HFFc6 (cell line): Measurements from ENCODE around the gene RNF25. TPM values are rescaled to one million over a fixed set of nuclear protein-coding genes. Genes with fewer than 3 reads are reported as not detected.

ENCODE experiments used
- DNase-seq: peaks from one replicate; pipeline ENCODE4 v3.0.0-alpha.2; 2018
- H3K27ac Mint-ChIP-seq: 2 replicates; pipeline ENCODE4 v1.8.0; 2020; ENCODE audit warnings: mild to moderate bottlenecking, mixed read lengths
- H3K27me3 Mint-ChIP-seq: 2 replicates; pipeline ENCODE4 v1.8.0; 2021; ENCODE audit warnings: mild to moderate bottlenecking, moderate library complexity, mixed read lengths; ENCODE audit not compliant: insufficient read depth
- H3K36me3 Mint-ChIP-seq: 2 replicates; pipeline ENCODE4 v1.8.0; 2021; ENCODE audit warnings: low read depth, mixed read lengths
- H3K4me1 Mint-ChIP-seq: 2 replicates; pipeline ENCODE4 v1.8.0; 2020; ENCODE audit warnings: low read depth, mixed read lengths
- H3K4me3 Mint-ChIP-seq: 2 replicates; pipeline ENCODE4 v1.8.0; 2020; ENCODE audit warnings: mild to moderate bottlenecking, moderate library complexity, mixed read lengths
- H3K9me3 Mint-ChIP-seq: 2 replicates; pipeline ENCODE4 v1.8.0; 2020; ENCODE audit warnings: mild to moderate bottlenecking, mixed read lengths
- total RNA-seq, 6 experiments: library from RNA; stranded (reverse); fragmentation: NEBNext Ultra II Directional; extraction: Animal tissue kit (Norgen Biotek cat#: 25700); gene quantifications; 2 replicates in 1 of 6; 3 replicates in 5 of 6; pipeline ENCODE4 v1.2.3, GENCODE V29; 2021
- TF ChIP-seq, protein P1 (sequence below): fragments of 200-600 bp; sonication (generic); IDR thresholded peaks from 2 replicates; pipeline ENCODE4 v1.5.0; 2021; ENCODE audit warnings: antibody characterized with exemption, mild to moderate bottlenecking

RNF25 gene
- total RNA-seq, 6 experiments from 2014 or later = 32.7 to 47.9 (median 39.2) TPM

DNA sequence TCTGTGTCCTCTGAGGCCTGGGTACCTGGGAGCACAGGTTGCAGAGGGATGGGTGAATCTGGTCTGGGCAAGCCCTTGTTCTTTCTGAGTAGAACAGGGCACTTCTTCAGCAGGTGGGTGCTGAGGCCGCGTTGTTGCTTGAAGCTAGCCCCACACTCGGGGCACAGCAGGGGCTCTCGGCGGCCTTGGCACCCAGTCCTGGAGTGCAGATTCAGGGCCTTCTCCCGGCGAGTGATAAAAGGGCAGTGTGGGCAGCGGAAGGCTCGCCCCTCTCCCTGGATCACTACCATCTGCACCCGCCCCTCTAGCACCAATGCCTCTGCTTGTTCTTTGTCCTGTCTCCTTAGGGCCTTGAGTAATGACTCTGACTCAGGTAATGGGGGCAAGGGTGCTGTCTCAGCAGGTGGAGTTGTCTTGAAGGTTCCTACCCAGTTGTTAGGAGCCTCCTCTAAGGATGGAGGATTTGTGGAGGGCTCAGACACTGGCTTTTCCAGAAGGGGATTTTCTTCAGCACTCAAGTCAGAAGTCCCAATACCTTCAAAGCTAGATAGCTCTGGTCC, 28.0 kb downstream of the RNF25 start:
- Mint-ChIP-seq H3K4me1 (peaks cover 11% of the 10 kb centered on the region), H3K27ac (no peak overlapping the region), H3K27me3 (no peaks in the 10 kb centered on the region; the same call in 1 of the 2 replicates), H3K4me3 (no peak overlapping the region), H3K9me3 (no peaks in the 10 kb centered on the region), H3K36me3 (peaks cover 24% of the 10 kb centered on the region)
- TF ChIP-seq, protein P1, sequence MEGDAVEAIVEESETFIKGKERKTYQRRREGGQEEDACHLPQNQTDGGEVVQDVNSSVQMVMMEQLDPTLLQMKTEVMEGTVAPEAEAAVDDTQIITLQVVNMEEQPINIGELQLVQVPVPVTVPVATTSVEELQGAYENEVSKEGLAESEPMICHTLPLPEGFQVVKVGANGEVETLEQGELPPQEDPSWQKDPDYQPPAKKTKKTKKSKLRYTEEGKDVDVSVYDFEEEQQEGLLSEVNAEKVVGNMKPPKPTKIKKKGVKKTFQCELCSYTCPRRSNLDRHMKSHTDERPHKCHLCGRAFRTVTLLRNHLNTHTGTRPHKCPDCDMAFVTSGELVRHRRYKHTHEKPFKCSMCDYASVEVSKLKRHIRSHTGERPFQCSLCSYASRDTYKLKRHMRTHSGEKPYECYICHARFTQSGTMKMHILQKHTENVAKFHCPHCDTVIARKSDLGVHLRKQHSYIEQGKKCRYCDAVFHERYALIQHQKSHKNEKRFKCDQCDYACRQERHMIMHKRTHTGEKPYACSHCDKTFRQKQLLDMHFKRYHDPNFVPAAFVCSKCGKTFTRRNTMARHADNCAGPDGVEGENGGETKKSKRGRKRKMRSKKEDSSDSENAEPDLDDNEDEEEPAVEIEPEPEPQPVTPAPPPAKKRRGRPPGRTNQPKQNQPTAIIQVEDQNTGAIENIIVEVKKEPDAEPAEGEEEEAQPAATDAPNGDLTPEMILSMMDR = no peak
- no peak for DNase-seq

DNA sequence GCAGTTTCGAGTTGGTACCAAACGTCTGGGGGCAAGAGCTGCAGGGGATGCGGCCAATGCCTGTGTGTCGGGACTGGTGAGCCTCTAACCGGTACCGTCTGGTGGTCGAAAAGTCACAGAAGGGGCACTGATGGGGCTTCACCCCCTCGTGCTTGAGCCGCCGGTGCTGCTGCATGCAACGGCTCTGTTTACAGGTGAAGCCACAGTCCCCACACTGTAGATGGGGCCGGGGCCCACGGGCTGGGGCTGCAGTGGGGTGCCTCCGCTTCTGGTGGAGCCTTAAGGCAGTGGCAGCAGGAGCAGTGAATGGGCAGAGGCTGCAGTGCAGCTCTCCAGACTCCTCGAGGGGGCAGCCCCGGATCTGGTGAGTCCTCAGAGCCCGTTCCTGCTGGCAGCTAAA, 29.0 kb downstream of the RNF25 start:
- TF ChIP-seq, protein P1 = no peak
- H3K36me3 Mint-ChIP-seq = peaks cover 13% of the 10 kb centered on the region

DNA sequence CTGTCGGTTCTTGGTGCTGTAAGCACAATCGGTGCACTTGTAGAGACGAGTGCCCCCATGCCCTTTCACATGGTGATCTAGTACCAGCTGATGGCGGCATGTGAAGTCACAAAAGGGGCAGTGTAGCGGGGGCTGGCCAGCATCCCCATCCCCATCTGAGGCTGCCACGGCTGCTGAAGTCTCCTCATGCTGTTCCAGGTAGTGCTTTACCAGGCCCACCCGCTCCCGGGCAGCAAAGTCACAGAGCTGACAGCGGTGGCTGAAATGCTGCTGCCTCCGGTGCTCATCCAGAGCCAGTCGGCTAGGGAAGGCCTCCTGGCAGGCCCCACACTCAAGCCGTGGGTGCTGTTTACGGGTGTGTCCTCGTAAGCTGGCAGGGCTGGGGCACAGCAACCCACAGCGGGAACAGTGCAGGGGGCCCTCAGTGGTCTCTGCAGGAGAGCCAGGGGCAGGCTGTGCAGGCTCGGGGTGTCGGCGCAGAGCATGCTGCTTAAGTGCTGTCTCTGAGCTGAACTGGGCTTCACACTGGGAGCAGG, 29.6 kb downstream of the RNF25 start:
- Mint-ChIP-seq H3K36me3 (peaks cover 13% of the 10 kb centered on the region), H3K4me3 (no peak overlapping the region), H3K9me3 (no peaks in the 10 kb centered on the region)

More for the DNA sequence above, 29.0 kb downstream of the RNF25 start:
- no peaks in the 10 kb centered on the region for H3K9me3 Mint-ChIP-seq
- H3K4me1 Mint-ChIP-seq = peaks cover 11% of the 10 kb centered on the region
- no peak overlapping the region for H3K4me3 Mint-ChIP-seq
- no peak overlapping the region for H3K27ac Mint-ChIP-seq
- no peaks in the 10 kb centered on the region; the same call in 1 of the 2 replicates for H3K27me3 Mint-ChIP-seq
- DNase-seq = no peak

DNA sequence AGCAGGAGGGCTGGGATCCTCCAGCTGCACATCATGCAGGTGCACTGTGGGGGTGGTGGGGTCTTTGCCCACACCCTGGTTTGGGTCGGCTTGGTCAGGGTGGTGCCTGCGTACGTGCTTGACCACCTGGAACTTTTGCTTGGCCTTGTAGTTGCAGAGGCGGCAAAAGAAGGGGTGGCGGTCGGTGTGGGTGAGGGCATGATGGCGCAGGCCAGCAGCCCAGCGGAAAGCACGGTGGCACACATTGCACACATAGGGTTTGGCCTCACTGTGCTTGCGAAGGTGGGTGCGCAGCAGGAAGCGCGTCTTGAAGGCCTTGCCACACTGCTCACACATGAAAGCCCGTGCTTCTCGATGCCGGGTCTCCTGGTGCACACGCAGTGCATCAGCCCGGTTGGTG, 33.4 kb downstream of the RNF25 start:
- no peak overlapping the region for H3K4me3 Mint-ChIP-seq
- no peaks in the 10 kb centered on the region for H3K4me1 Mint-ChIP-seq
- H3K9me3 Mint-ChIP-seq = no peaks in the 10 kb centered on the region
- TF ChIP-seq, protein P1 = no peak
- H3K36me3 Mint-ChIP-seq = peaks cover 18% of the 10 kb centered on the region
- no peaks in the 10 kb centered on the region for H3K27me3 Mint-ChIP-seq
- no peak overlapping the region for H3K27ac Mint-ChIP-seq
- DNase-seq = no peak

More for the DNA sequence above, 29.6 kb downstream of the RNF25 start:
- Mint-ChIP-seq H3K27ac (no peak overlapping the region), H3K27me3 (no peaks in the 10 kb centered on the region; the same call in 1 of the 2 replicates), H3K4me1 (peaks cover 11% of the 10 kb centered on the region)
- no peak for DNase-seq
- TF ChIP-seq, protein P1 = no peak

DNA sequence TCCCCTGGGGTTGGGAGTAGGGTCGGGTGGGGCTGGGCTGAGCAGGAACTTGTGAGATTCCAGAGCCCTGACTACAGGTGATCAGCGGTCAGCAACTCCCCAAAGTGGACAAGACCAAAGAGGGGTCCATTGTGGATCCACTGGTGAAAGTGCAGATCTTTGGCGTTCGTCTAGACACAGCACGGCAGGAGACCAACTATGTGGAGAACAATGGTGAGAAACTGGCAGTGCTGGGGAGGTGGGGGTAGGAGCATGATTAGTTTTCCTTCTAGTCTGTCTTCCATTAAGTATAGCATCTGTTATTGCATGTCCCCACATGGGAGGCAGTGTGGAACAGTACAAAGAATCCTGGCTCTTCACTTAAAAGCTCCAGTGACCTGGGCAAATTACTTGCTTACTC, 36.1 kb downstream of the RNF25 start:
- Mint-ChIP-seq H3K4me3 (no peak overlapping the region), H3K4me1 (peaks cover 6% of the 10 kb centered on the region), H3K27ac (no peak overlapping the region), H3K27me3 (no peaks in the 10 kb centered on the region), H3K36me3 (peaks cover 18% of the 10 kb centered on the region), H3K9me3 (no peaks in the 10 kb centered on the region)
- TF ChIP-seq, protein P1 = no peak
- DNase-seq = no peak
